Neural cell (in vitro differentiated cells): Measurements from ENCODE around the gene COL6A2. TPM values are rescaled to one million over a fixed set of nuclear protein-coding genes. Genes with fewer than 3 reads are reported as not detected.

Experiments
- H2AFZ ChIP-seq: fragments of 200-600, 300-800 bp; sonication (generic), shearing (Covaris generic); 2 replicates; pipeline ENCODE4 v1.6.0; 2014; ENCODE audit warnings: low read depth, mild to moderate bottlenecking, antibody characterized with exemption, low read length, moderate library complexity
- H3F3A ChIP-seq: fragments of 200-600 bp; shearing (Covaris generic); 2 replicates; pipeline ENCODE4 v1.6.1; 2016; ENCODE audit warnings: mild to moderate bottlenecking, moderate library complexity, mixed read lengths, antibody characterized with exemption, low read length; ENCODE audit not compliant: insufficient read depth, poor library complexity, severe bottlenecking
- H3K27ac ChIP-seq: fragments of 200-600, 300-800 bp; sonication (generic), shearing (Covaris generic); 2 replicates; pipeline ENCODE4 v1.5.1; 2014; ENCODE audit warnings: mild to moderate bottlenecking, low read length, moderate library complexity
- H3K27me3 ChIP-seq: fragments of 300-800, 200-600 bp; sonication (generic), shearing (Covaris generic); 2 replicates; pipeline ENCODE4 v1.6.0; 2014; ENCODE audit warnings: mild to moderate bottlenecking, low read depth, low read length, moderate library complexity; ENCODE audit not compliant: insufficient read depth
- H3K36me3 ChIP-seq: fragments of 300-800, 200-600 bp; sonication (generic), shearing (Covaris generic); 2 replicates; pipeline ENCODE4 v1.5.1; 2014; ENCODE audit warnings: mild to moderate bottlenecking, antibody characterized with exemption, low read length, moderate library complexity; ENCODE audit not compliant: insufficient read depth
- H3K4me2 ChIP-seq: fragments of 300-800, 200-600 bp; sonication (generic), shearing (Covaris generic); 2 replicates; pipeline ENCODE4 v1.6.0; 2014; ENCODE audit warnings: mild to moderate bottlenecking, low read length
- H3K4me3 ChIP-seq: fragments of 300-800, 200-600 bp; sonication (generic), shearing (Covaris generic); 2 replicates; pipeline ENCODE4 v1.5.1; 2014; ENCODE audit warnings: mild to moderate bottlenecking, low read length, moderate library complexity
- H3K79me2 ChIP-seq: fragments of 200-600 bp; shearing (Covaris generic); replicated peaks from 2 replicates; pipeline ENCODE4 v1.6.0; 2014; ENCODE audit warnings: mild to moderate bottlenecking, low read length, moderate library complexity; ENCODE audit not compliant: insufficient read depth
- H3K9ac ChIP-seq: fragments of 300-800, 200-600 bp; sonication (generic), shearing (Covaris generic); 2 replicates; pipeline ENCODE4 v1.6.1; 2016; ENCODE audit warnings: mild to moderate bottlenecking, low read length, mixed read lengths
- H3K9me2 ChIP-seq: fragments of 200-600 bp; shearing (Covaris generic); 2 replicates; pipeline ENCODE4 v1.6.1; 2016; ENCODE audit warnings: mild to moderate bottlenecking, low read length, mixed read lengths; ENCODE audit not compliant: insufficient read depth
- H3K9me3 ChIP-seq: fragments of 200-600, 300-800 bp; sonication (generic), shearing (Covaris generic); 2 replicates; pipeline ENCODE4 v1.6.1; 2016; ENCODE audit warnings: mild to moderate bottlenecking, mixed run types, low read length, moderate library complexity, mixed read lengths
- H4K20me1 ChIP-seq: fragments of 200-600 bp; shearing (Covaris generic); 2 replicates; pipeline ENCODE4 v1.6.1; 2016; ENCODE audit warnings: mild to moderate bottlenecking, mixed run types; ENCODE audit not compliant: insufficient read depth
- EP300 ChIP-seq: fragments of 450-650 bp; conservative IDR thresholded peaks from 2 replicates; pipeline ENCODE4 v1.6.1; 2014; ENCODE audit warnings: antibody characterized with exemption, mild to moderate bottlenecking, moderate library complexity; ENCODE audit not compliant: poor library complexity, severe bottlenecking
- EZH2 ChIP-seq: fragments of 200-600, 300-800 bp; shearing (Covaris generic), sonication (generic); IDR thresholded peaks from 2 replicates; pipeline ENCODE4 v1.6.1; 2014; ENCODE audit warnings: antibody characterized with exemption, low read length, borderline replicate concordance, mild to moderate bottlenecking; ENCODE audit not compliant: insufficient read depth, poor library complexity, severe bottlenecking
- MXI1 ChIP-seq: fragments of 450-650 bp; conservative IDR thresholded peaks from 2 replicates; pipeline ENCODE4 v1.6.1; 2014; ENCODE audit warnings: antibody characterized with exemption, mild to moderate bottlenecking; ENCODE audit not compliant: poor library complexity, severe bottlenecking
- POLR2AphosphoS5 ChIP-seq: IDR thresholded peaks from 2 replicates; pipeline ENCODE4 v1.6.1; 2012
- RAD21 ChIP-seq: fragments of 450-650 bp; conservative IDR thresholded peaks from 2 replicates; pipeline ENCODE4 v1.6.1; 2014; ENCODE audit warnings: antibody characterized with exemption, mild to moderate bottlenecking, moderate library complexity
- SMC3 ChIP-seq: fragments of 450-650 bp; conservative IDR thresholded peaks from 2 replicates; pipeline ENCODE4 v1.6.1; 2014; ENCODE audit warnings: antibody characterized with exemption, mild to moderate bottlenecking, moderate library complexity; ENCODE audit not compliant: poor library complexity
- TAF1 ChIP-seq: IDR thresholded peaks from 2 replicates; pipeline ENCODE4 v1.6.1; 2012; ENCODE audit warnings: low read depth
- polyA plus RNA-seq: library from polyadenylated mRNA; depleted of rRNA; stranded (reverse); fragments of >200 nt; gene quantifications from 2 replicates; pipeline ENCODE4 v1.2.3, GENCODE V29; 2014
- TF ChIP-seq, protein P1 (sequence below): fragments of 450-650 bp; IDR thresholded peaks from 2 replicates; pipeline ENCODE4 v1.5.1; 2014; ENCODE audit warnings: antibody characterized with exemption, mild to moderate bottlenecking, moderate library complexity; ENCODE audit not compliant: poor library complexity, severe bottlenecking
- TF ChIP-seq, protein P2 (sequence below): IDR thresholded peaks from 2 replicates; pipeline ENCODE4 v1.6.1; 2012; ENCODE audit warnings: borderline replicate concordance

The COL6A2 gene
- polyA plus RNA-seq, 1 donor from 2014 or later: not detected

- Histone ChIP-seq H2AFZ (no peak overlapping the region), H3K27me3 (no peaks in the 10 kb centered on the region), H3F3A (no peaks in the 10 kb centered on the region), H4K20me1 (no peaks in the 10 kb centered on the region), H3K4me2 (no peak overlapping the region), H3K4me3 (no peak overlapping the region), H3K9me2 (no peaks in the 10 kb centered on the region), H3K27ac (no peak overlapping the region), H3K9me3 (no peaks in the 10 kb centered on the region), H3K36me3 (no peaks in the 10 kb centered on the region), H3K9ac (no peak overlapping the region), H3K79me2 (no peaks in the 10 kb centered on the region)
- TF ChIP-seq, protein P1, sequence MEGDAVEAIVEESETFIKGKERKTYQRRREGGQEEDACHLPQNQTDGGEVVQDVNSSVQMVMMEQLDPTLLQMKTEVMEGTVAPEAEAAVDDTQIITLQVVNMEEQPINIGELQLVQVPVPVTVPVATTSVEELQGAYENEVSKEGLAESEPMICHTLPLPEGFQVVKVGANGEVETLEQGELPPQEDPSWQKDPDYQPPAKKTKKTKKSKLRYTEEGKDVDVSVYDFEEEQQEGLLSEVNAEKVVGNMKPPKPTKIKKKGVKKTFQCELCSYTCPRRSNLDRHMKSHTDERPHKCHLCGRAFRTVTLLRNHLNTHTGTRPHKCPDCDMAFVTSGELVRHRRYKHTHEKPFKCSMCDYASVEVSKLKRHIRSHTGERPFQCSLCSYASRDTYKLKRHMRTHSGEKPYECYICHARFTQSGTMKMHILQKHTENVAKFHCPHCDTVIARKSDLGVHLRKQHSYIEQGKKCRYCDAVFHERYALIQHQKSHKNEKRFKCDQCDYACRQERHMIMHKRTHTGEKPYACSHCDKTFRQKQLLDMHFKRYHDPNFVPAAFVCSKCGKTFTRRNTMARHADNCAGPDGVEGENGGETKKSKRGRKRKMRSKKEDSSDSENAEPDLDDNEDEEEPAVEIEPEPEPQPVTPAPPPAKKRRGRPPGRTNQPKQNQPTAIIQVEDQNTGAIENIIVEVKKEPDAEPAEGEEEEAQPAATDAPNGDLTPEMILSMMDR: no peak
- TF ChIP-seq RAD21 (no peak), EP300 (no peak), MXI1 (no peak), POLR2AphosphoS5 (no peak), TAF1 (no peak), SMC3 (no peak), EZH2 (no peak)
- TF ChIP-seq, protein P2, sequence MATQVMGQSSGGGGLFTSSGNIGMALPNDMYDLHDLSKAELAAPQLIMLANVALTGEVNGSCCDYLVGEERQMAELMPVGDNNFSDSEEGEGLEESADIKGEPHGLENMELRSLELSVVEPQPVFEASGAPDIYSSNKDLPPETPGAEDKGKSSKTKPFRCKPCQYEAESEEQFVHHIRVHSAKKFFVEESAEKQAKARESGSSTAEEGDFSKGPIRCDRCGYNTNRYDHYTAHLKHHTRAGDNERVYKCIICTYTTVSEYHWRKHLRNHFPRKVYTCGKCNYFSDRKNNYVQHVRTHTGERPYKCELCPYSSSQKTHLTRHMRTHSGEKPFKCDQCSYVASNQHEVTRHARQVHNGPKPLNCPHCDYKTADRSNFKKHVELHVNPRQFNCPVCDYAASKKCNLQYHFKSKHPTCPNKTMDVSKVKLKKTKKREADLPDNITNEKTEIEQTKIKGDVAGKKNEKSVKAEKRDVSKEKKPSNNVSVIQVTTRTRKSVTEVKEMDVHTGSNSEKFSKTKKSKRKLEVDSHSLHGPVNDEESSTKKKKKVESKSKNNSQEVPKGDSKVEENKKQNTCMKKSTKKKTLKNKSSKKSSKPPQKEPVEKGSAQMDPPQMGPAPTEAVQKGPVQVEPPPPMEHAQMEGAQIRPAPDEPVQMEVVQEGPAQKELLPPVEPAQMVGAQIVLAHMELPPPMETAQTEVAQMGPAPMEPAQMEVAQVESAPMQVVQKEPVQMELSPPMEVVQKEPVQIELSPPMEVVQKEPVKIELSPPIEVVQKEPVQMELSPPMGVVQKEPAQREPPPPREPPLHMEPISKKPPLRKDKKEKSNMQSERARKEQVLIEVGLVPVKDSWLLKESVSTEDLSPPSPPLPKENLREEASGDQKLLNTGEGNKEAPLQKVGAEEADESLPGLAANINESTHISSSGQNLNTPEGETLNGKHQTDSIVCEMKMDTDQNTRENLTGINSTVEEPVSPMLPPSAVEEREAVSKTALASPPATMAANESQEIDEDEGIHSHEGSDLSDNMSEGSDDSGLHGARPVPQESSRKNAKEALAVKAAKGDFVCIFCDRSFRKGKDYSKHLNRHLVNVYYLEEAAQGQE: no peak
Observed at GRCh38 chr21:46148106-46148505, 50.2 kb downstream of the COL6A2 start.

GRCh38 chr21:46149205-46149901 lies 51.4 kb downstream of the COL6A2 start:
- no peaks in the 10 kb centered on the region for H3K79me2 ChIP-seq
- H4K20me1 ChIP-seq: no peaks in the 10 kb centered on the region
- TF ChIP-seq POLR2AphosphoS5: no peak
- H3F3A ChIP-seq: no peaks in the 10 kb centered on the region
- H3K27me3 ChIP-seq: no peaks in the 10 kb centered on the region
- H3K9me3 ChIP-seq: no peaks in the 10 kb centered on the region
- no peak overlapping the region for H2AFZ ChIP-seq
- no peak overlapping the region for H3K27ac ChIP-seq
- H3K9me2 ChIP-seq: no peaks in the 10 kb centered on the region
- H3K9ac ChIP-seq: no peak overlapping the region
- H3K4me3 ChIP-seq: no peak overlapping the region
- no peaks in the 10 kb centered on the region for H3K36me3 ChIP-seq
- no peak overlapping the region for H3K4me2 ChIP-seq
